SK-N-SH (cell line): Measurements from ENCODE around the gene S100A8. TPM values are rescaled to one million over a fixed set of nuclear protein-coding genes. Genes with fewer than 3 reads are reported as not detected.

Source experiments
- CTCF ChIA-PET: fragments of 300-600, 350-600 bp; formaldehyde crosslinking; extraction: SDS; loops from one replicate; lab custom pipeline; 2021; lab: Yijun Ruan, JAX
- POLR2A ChIA-PET: fragments of 350-600 bp; sonication (Branson Sonifier 250); formaldehyde crosslinking; extraction: SDS; loops from one replicate; lab custom pipeline; 2020; ENCODE audit warnings: antibody characterized with exemption, inconsistent platforms; lab: Yijun Ruan, JAX
- DNase-seq: peaks from one replicate; pipeline ENCODE4 v3.0.0; 2012
- H2AFZ ChIP-seq: fragments of 200-600 bp; sonication (generic); 2 replicates; pipeline ENCODE4 v1.8.1; 2016; ENCODE audit warnings: antibody characterized with exemption, mild to moderate bottlenecking, low read depth
- H3F3A ChIP-seq: fragments of 200-600 bp; sonication (generic); replicated peaks from 2 replicates; pipeline ENCODE3; 2016; ENCODE audit warnings: antibody characterized with exemption, mild to moderate bottlenecking; ENCODE audit not compliant: insufficient read depth
- H3K27ac ChIP-seq, 2 experiments: fragments of 200-500 bp in 1 of 2; fragments of 200-600 bp in 1 of 2; sonication (Bioruptor generic) in 1 of 2; sonication (generic), shearing (Covaris generic) in 1 of 2; 2 replicates each; pipeline versions ENCODE4 v1.5.1 to v1.6.1; 2014 to 2016; ENCODE audit warnings: low read depth in 2 of 2, inconsistent platforms in 1 of 2, low read length in 1 of 2, mild to moderate bottlenecking in 1 of 2, mixed read lengths in 1 of 2
- H3K27me3 ChIP-seq: fragments of 200-600 bp; sonication (generic), shearing (Covaris generic); 2 replicates; pipeline ENCODE4 v1.6.1; 2016; ENCODE audit warnings: mixed run types; ENCODE audit not compliant: insufficient read depth
- H3K36me3 ChIP-seq, 2 experiments: fragments of 200-500 bp in 1 of 2; fragments of 200-600 bp in 1 of 2; sonication (Bioruptor generic) in 1 of 2; sonication (generic) in 1 of 2; replicated peaks in 1 of 2; 2 replicates each; pipeline versions ENCODE3 to v1.5.1; 2014 to 2016; ENCODE audit warnings: low read length in 1 of 2, mild to moderate bottlenecking in 1 of 2; ENCODE audit not compliant: insufficient read depth in 2 of 2, control insufficient read depth in 1 of 2
- H3K4me1 ChIP-seq, 2 experiments: fragments of 200-500 bp in 1 of 2; fragments of 200-600 bp in 1 of 2; sonication (Bioruptor generic) in 1 of 2; sonication (generic), shearing (Covaris generic) in 1 of 2; 2 replicates each; pipeline versions ENCODE4 v1.5.1 to v1.6.1; 2014 to 2016; ENCODE audit warnings: low read depth in 1 of 2, low read length in 1 of 2, mixed run types in 1 of 2; ENCODE audit not compliant: insufficient read depth in 2 of 2, control insufficient read depth in 1 of 2
- H3K4me2 ChIP-seq: fragments of 200-600 bp; sonication (generic), shearing (Covaris generic); 2 replicates; pipeline ENCODE4 v1.6.1; 2017; ENCODE audit warnings: mixed run types
- H3K4me3 ChIP-seq, 2 experiments: fragments of 200-500 bp in 1 of 2; fragments of 200-600 bp in 1 of 2; sonication (Bioruptor generic) in 1 of 2; sonication (generic), shearing (Covaris generic) in 1 of 2; 2 replicates each; pipeline versions ENCODE4 v1.5.1 to v1.8.1; 2014 to 2016; ENCODE audit warnings: low read depth in 2 of 2, inconsistent platforms in 1 of 2, low read length in 1 of 2, mild to moderate bottlenecking in 1 of 2, mixed read lengths in 1 of 2, moderate library complexity in 1 of 2
- H3K79me2 ChIP-seq: fragments of 200-600 bp; sonication (generic); 2 replicates; pipeline ENCODE4 v1.8.1; 2017; ENCODE audit warnings: mild to moderate bottlenecking; ENCODE audit not compliant: insufficient read depth
- H3K9ac ChIP-seq: fragments of 200-600 bp; sonication (generic); 2 replicates; pipeline ENCODE4 v1.6.1; 2017; ENCODE audit warnings: mixed run types
- H3K9me2 ChIP-seq: fragments of 200-600 bp; sonication (generic); 2 replicates; pipeline ENCODE4 v1.6.1; 2017; ENCODE audit warnings: mixed run types
- H3K9me3 ChIP-seq: fragments of 200-600 bp; sonication (generic); 2 replicates; pipeline ENCODE4 v1.6.1; 2017; ENCODE audit warnings: mixed run types, mild to moderate bottlenecking, moderate library complexity
- H4K20me1 ChIP-seq: fragments of 200-600 bp; sonication (generic); 2 replicates; pipeline ENCODE4 v1.6.1; 2017; ENCODE audit warnings: mild to moderate bottlenecking, mixed run types; ENCODE audit not compliant: insufficient read depth
- CHD2 ChIP-seq: fragments of 150-350 bp; IDR thresholded peaks from 2 replicates; pipeline ENCODE4 v1.6.1; 2018; ENCODE audit warnings: low read length; ENCODE audit not compliant: partially characterized antibody
- ELF1 ChIP-seq: IDR thresholded peaks from 2 replicates; pipeline ENCODE4 v1.4.0; 2012
- EP300 ChIP-seq, 2 experiments: IDR thresholded peaks; 2 replicates each; pipeline versions ENCODE4 v1.4.0 to v1.6.1; 2012; ENCODE audit warnings: borderline replicate concordance in 1 of 2, low read depth in 1 of 2, low read length in 1 of 2
- EZH2phosphoT487 ChIP-seq: fragments of 200-600 bp; sonication (generic); IDR thresholded peaks from 2 replicates; pipeline ENCODE4 v1.6.1; 2017; ENCODE audit warnings: low read depth, mixed run types, mild to moderate bottlenecking, antibody characterized with exemption, moderate library complexity, borderline replicate concordance
- FOSL2 ChIP-seq: IDR thresholded peaks from 2 replicates; pipeline ENCODE4 v1.4.0; 2012; ENCODE audit warnings: low read depth, mild to moderate bottlenecking, moderate library complexity, borderline replicate concordance
- FOXJ3 ChIP-seq: sonication (generic); formaldehyde crosslinking; IDR thresholded peaks from 2 replicates; pipeline ENCODE4 v1.5.1; 2020; ENCODE audit warnings: mild to moderate bottlenecking, missing genetic modification reagents
- FOXM1 ChIP-seq: IDR thresholded peaks from 2 replicates; pipeline ENCODE4 v1.4.0; 2012; ENCODE audit warnings: low read depth, mild to moderate bottlenecking
- MAX ChIP-seq: IDR thresholded peaks from 2 replicates; pipeline ENCODE4 v1.4.0; 2012; ENCODE audit warnings: low read depth
- MEF2A ChIP-seq: IDR thresholded peaks from 2 replicates; pipeline ENCODE4 v1.4.0; 2012; ENCODE audit warnings: low read depth, borderline replicate concordance
- MXI1 ChIP-seq: IDR thresholded peaks from 2 replicates; pipeline ENCODE4 v1.6.1; 2012; ENCODE audit warnings: mild to moderate bottlenecking, low read depth, low read length, improper control_type of control experiment
- NRF1 ChIP-seq: IDR thresholded peaks from 2 replicates; pipeline ENCODE4 v1.6.1; 2012; ENCODE audit warnings: low read depth, mild to moderate bottlenecking, low read length
- PBX3 ChIP-seq: IDR thresholded peaks from 2 replicates; pipeline ENCODE4; 2012
- RFX5 ChIP-seq: IDR thresholded peaks from 2 replicates; pipeline ENCODE4 v1.6.1; 2012; ENCODE audit warnings: mild to moderate bottlenecking, improper control_type of control experiment, low read length
- TAF1 ChIP-seq: IDR thresholded peaks from 2 replicates; pipeline ENCODE4 v1.6.1; 2012; ENCODE audit warnings: low read depth, mild to moderate bottlenecking, low read length, moderate library complexity, borderline replicate concordance
- TEAD4 ChIP-seq: IDR thresholded peaks from 2 replicates; pipeline ENCODE4 v1.4.0; 2012; ENCODE audit warnings: mild to moderate bottlenecking, borderline replicate concordance; ENCODE audit not compliant: insufficient read depth
- USF2 ChIP-seq: fragments of 150-350 bp; IDR thresholded peaks from 2 replicates; pipeline ENCODE4 v1.6.1; 2017; ENCODE audit warnings: antibody characterized with exemption, low read length, low read depth, borderline replicate concordance
- YY1 ChIP-seq: IDR thresholded peaks from 2 replicates; pipeline ENCODE4 v1.4.0; 2012; ENCODE audit warnings: low read depth, mild to moderate bottlenecking
- WGBS: methylation state at CpG from one replicate; pipeline ENCODE4 v1.1.6; 2017; ENCODE audit warnings: low lambda C conversion rate; 5-methylcytosine and 5-hydroxymethylcytosine counted together
- polyA plus RNA-seq, 3 experiments: library from polyadenylated mRNA; depleted of rRNA; stranded (reverse); fragments of >200 nt; gene quantifications; 2 replicates each; pipeline ENCODE4 v1.2.3, GENCODE V29; 2012
- TF ChIP-seq, protein P1 (sequence below): IDR thresholded peaks from 2 replicates; pipeline ENCODE4 v1.4.0; 2012; ENCODE audit warnings: low read depth, borderline replicate concordance
- TF ChIP-seq, protein P2 (sequence below): IDR thresholded peaks from 2 replicates; pipeline ENCODE4 v1.4.0; 2012; ENCODE audit warnings: low read depth, borderline replicate concordance

S100A8 gene
- polyA plus RNA-seq, 1 of the 3 experiments (the other 2 are of a cell fraction) = not detected

DNA sequence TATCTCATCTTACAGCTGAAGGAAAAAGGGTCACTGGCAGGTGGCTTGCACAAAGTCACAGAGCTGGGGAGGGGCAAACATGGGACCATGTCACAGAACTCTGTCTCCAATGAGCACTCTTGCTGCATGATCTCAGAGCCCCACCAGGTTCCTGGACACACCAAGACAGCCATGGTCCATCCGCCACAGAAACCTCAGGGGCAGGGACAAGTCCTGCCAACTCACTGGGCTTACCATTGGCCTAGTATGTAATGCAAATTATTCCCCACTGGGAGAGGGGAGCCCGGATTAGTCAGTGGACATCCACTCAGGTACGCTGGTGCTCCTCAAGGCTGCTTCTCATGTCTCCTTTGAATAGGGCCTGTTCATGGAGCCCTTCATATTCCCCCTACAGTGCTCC is 39.7 kb upstream of the S100A8 start (continued):
- TF ChIP-seq PBX3 = no peak
- TF ChIP-seq TEAD4 = no peak
- TF ChIP-seq FOSL2 = no peak
- TF ChIP-seq FOXM1 = no peak
- TF ChIP-seq MAX = no peak
- TF ChIP-seq YY1 = no peak

- Histone ChIP-seq H3F3A (no peaks in the 10 kb centered on the region), H3K9me3 (no peaks in the 10 kb centered on the region), H3K4me1 (no peaks in the 10 kb centered on the region), H4K20me1 (no peaks in the 10 kb centered on the region), H3K27me3 (peaks cover 12% of the 10 kb centered on the region; the same call in 1 of the 2 replicates), H3K9me2 (no peaks in the 10 kb centered on the region), H2AFZ (no peak overlapping the region), H3K27ac (no peak overlapping the region)
- no peak for DNase-seq
- 13% methylated on average over 1 of the region's 2 CpGs for WGBS
- TF ChIP-seq PBX3 (no peak), MAX (no peak), NRF1 (no peak), USF2 (no peak), MXI1 (no peak), FOSL2 (no peak), EP300 (IDR thresholded peaks at IDR 0.05; ENCODE audit: borderline replicate concordance in 1 of 2, low read depth in 1 of 2, low read length in 1 of 2) (no peak), FOXJ3 (no peak), MEF2A (no peak), EZH2phosphoT487 (no peak), CHD2 (no peak), TAF1 (no peak), ELF1 (no peak), RFX5 (no peak)
- TF ChIP-seq, protein P1, sequence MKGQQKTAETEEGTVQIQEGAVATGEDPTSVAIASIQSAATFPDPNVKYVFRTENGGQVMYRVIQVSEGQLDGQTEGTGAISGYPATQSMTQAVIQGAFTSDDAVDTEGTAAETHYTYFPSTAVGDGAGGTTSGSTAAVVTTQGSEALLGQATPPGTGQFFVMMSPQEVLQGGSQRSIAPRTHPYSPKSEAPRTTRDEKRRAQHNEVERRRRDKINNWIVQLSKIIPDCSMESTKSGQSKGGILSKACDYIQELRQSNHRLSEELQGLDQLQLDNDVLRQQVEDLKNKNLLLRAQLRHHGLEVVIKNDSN = no peak
- TF ChIP-seq, protein P2, sequence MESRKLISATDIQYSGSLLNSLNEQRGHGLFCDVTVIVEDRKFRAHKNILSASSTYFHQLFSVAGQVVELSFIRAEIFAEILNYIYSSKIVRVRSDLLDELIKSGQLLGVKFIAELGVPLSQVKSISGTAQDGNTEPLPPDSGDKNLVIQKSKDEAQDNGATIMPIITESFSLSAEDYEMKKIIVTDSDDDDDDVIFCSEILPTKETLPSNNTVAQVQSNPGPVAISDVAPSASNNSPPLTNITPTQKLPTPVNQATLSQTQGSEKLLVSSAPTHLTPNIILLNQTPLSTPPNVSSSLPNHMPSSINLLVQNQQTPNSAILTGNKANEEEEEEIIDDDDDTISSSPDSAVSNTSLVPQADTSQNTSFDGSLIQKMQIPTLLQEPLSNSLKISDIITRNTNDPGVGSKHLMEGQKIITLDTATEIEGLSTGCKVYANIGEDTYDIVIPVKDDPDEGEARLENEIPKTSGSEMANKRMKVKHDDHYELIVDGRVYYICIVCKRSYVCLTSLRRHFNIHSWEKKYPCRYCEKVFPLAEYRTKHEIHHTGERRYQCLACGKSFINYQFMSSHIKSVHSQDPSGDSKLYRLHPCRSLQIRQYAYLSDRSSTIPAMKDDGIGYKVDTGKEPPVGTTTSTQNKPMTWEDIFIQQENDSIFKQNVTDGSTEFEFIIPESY = no peak
- TF ChIP-seq, all 33 proteins: peak for 0
- Histone ChIP-seq H3K36me3 (no peaks in the 10 kb centered on the region), H3K4me2 (no peak overlapping the region), H3K4me3 (no peak overlapping the region), H3K79me2 (no peaks in the 10 kb centered on the region), H3K9ac (no peak overlapping the region)
- CTCF ChIA-PET = interaction anchor here (1.2 to 2.3 kb wide), 2 partner anchors 65 to 78 kb away, joined by 3 to 10 read pairs; no protein-coding TSS in a partner anchor
- POLR2A ChIA-PET = no interaction called here
Observed at GRCh38 chr1:153430166-153430553, 39.3 kb upstream of the S100A8 start.
